Mesenteric fat pad (tissue), 1 donor: ENCODE data around the gene ASB2. TPM values are rescaled to one million over a fixed set of nuclear protein-coding genes. Genes with fewer than 3 reads are reported as not detected.

ENCODE experiments used
- DNase-seq: peaks from one replicate; pipeline ENCODE4 v3.0.0-alpha.2; 2020; ENCODE audit warnings: low spot score
- long read RNA-seq: library from polyadenylated mRNA; unstranded; transcript quantifications from one replicate; pipeline ENCODE4 v2.0.0, GENCODE V29; 2020
- total RNA-seq: library from RNA; stranded (reverse); fragmentation: NEBNext Ultra II Directional; extraction: Animal tissue kit (Norgen Biotek cat#: 25700); gene quantifications from one replicate; pipeline ENCODE4 v1.2.1, GENCODE V29; 2021
- donor health status: DM: yes; HTN: yes; CAD: no.

Gene ASB2, protein sequence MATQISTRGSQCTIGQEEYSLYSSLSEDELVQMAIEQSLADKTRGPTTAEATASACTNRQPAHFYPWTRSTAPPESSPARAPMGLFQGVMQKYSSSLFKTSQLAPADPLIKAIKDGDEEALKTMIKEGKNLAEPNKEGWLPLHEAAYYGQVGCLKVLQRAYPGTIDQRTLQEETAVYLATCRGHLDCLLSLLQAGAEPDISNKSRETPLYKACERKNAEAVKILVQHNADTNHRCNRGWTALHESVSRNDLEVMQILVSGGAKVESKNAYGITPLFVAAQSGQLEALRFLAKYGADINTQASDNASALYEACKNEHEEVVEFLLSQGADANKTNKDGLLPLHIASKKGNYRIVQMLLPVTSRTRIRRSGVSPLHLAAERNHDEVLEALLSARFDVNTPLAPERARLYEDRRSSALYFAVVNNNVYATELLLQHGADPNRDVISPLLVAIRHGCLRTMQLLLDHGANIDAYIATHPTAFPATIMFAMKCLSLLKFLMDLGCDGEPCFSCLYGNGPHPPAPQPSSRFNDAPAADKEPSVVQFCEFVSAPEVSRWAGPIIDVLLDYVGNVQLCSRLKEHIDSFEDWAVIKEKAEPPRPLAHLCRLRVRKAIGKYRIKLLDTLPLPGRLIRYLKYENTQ
- 1.2 TPM for total RNA-seq
- long read RNA-seq, partial matches to known transcripts: 1 of 5 reads
- long read RNA-seq, other reads (novel, unspliced or antisense): 0 of 5 reads

DNA sequence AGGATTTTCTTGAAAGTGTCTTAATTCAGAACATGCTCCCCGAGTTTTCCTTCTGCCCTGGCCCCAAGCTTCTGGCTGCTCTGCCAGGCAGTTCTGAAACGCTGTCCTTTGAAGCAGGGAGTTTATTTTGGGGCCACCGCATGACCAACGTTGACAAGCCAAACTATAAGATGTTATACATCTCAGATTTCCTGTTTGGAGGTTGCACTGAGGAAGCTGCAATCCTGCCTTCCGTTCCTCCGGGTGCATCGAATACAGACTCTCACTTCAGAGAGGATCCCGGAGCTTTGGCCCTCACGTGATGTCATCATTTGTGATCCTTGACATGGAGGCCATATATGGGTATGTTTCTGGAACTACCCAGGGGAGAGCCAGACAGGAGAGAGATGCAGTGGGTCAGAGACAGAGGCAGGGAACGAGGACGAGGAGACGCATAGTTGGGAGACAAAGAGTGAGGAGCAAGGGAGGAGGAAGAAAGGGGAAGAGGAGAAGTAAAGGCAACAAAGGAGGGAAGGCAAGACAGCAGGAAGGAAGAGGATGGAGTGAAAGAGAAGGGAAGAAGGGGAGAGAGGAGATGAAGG lies at the start of gene ASB2:
TSS of gene ASB2 (minus strand) at position 94 of the 581 bp plus-strand sequence. CDS start 12,031 bp downstream, outside the sequence.
- no peak for DNase-seq

DNA sequence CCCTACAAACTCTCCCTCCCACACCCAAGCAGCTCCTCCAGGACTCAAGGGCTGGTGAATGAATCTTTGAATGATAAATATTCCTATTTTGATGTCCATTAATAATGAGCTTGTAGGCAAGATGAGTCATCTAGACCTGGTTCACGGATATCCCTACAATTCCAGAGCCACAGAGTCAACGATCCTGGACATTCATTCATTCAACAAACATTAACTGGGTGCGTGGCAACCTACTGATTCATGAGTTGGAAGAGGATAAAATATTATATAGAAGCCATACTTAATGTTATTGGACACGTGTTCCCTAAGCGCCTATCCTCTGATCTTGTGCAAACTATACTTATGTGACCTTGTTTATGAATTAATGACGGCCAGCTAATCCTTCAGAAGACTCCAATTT lies 49.4 kb upstream of the ASB2 start:
- no peak for DNase-seq

DNA sequence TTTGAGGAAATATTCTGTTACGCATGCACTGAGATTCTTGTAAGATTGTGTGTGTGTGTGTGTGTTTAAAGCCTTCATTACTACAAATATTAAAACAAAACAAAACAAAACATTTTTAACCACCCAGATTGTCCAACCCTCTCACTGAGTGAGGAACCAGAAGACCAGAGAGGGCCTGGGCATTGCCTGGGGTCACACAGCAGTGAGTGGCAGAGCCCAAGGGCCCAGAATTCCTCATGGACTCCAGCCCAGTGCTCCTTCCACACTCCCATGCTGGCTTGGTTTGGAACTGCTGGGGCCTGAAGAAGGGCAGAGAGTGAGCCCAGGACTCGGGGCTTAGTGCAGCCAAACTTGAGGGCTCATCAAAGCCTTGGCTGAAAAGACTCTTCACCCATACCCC lies 48.2 kb upstream of the ASB2 start:
- no peak for DNase-seq

DNA sequence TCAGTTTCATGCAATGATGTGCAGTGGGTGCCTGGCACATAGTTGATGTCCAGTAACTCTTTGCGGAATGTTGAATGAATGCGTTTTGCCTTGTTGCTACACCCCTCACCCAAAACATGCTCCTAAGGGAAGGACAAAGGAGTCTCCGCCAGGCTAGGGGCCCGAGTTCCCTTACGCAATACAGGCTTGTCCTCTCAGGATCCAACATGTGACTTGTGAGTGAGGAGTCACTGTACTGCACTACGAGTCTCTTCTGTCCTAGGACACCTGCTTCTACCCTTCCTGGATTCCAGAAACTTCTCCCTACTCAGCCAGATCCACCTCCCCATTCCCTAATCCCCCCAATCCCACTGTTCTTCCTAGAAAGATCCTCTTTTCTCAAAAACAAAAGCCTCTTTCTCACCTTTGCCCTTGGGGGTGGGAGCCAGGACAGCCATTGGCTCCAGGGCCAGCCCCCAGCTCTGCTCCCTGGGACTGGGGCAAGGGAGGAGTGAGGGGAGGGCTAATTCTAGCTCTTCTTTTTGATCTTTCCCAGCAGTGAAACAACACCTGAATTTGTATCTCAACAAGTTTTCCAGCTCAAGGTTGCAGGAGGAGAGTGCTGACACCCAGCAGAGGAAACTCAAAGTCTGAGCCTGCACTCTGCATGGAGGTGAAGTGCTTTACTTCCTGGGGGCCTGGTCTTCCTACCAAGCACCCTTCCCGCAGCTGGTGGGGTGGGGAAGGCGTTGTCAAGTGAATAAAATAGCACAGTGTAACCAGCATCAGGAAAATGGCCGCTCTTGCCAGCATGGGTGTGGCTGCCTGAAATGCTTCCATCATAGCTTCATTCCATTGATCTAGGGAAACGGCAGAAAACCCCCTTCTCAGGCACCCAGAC lies 46.4 kb upstream of the ASB2 start:
- no peak for DNase-seq

DNA sequence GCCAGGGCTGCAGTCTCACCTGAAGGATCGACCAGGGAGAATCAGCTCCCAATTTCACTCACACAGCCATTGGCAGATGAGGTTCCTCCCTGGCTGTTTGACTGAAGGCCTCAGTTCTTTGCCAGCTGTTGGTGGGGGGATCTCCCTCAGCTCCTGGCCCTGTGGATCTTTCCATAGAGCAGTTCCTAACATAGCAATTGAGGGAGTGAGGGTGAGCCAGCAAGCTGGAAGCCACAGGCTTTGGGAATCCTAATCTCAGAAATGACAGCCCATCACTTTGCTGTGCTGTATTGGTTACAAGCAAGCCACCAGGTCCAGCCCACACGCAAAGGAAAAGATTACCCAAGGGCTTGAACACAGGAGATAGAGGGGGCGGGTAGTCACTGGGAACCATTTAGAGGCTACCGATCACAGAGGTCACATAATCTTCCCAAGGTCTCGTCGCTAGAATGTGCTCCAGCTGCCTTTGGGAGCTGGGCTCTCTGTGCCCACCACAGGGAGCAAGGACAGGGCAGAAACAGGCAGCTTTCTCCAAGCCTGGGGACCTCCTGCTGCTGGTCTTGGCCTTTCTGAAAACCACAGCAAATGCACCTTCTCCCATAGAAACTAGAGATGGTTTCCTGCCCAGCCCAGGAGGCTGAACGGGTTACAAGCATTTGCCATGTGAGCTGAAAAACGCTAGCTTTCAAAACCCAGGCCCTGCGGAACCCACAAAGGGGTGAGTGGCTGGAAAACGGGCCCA lies 45.2 kb upstream of the ASB2 start:
- no peak for DNase-seq

DNA sequence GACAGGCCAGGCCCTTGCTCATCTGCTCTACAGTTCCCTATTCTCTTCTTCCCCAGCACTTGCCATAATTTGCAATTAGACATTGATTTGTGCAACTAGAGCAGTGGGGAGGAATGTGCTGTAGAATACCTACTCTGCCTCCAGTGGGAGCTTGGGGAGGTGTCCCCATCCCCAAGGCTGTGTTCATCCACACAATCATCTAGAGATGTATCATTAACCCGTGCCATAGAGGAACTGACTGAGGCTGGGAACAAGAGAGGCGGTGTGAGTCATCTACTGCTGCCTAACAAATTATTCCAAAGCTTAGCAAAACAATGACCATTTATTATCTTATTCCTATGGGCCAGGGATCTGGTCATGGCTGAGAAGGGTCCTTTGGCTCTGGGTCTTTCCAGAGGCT lies 44.6 kb upstream of the ASB2 start:
- no peak for DNase-seq

DNA sequence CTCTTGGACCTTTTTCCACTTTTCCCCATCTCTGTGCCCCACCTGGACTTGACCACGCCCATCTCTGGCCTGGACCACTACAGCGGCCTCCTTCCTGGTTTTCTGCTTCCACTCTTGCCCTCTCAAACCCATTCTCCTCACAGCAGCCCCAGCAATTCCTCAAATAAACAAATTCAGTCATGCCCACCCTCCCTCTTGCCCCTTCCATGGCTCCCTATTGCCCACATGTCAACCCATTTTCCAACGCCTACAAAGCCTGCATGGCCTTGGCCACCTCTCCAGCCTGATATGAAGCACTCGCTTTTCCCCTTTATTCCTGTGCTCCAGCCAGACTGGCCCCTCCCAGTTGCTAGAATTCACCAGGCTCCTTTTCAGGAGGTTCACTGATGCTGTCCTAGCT lies 43.9 kb upstream of the ASB2 start:
- no peak for DNase-seq

DNA sequence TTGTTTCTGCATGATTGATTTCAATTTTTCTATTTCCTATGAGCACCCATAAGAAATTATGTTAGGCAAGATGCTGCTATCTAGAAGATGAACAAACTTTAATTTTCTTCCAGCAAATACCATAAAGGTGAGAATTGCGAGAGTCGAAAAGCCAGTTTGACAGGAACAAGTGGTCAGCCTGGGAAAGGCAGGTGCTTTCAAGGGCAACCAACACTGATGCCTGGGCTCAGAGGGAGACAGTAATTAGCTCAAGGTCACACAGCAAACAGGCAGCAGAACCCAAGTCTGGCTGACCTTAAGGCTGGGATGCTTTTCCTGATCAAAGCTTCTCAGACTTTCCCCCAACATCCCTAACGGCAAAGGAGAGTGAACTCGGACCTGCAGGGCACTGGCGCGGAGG lies 43.0 kb upstream of the ASB2 start:
- no peak for DNase-seq

DNA sequence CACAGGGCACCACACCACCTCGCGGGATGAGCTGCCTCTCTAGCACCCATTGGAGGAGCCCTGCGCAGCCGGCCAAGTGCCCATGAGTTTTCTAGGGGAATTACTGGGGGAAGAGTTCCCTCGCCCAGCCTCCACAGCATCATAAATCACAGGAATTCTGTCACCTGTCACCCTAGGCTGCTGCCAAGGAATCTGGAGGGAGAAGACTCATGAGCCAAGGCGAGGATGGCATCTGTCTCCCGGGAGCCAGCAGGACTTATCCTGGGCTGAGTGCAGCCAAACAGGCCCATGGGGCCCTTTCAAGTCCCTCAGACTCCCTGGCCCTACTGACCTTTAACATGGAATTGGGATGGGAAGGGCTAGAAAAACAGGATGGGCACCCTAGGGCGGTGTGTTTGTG lies 41.9 kb upstream of the ASB2 start:
- DNase-seq: no peak

DNA sequence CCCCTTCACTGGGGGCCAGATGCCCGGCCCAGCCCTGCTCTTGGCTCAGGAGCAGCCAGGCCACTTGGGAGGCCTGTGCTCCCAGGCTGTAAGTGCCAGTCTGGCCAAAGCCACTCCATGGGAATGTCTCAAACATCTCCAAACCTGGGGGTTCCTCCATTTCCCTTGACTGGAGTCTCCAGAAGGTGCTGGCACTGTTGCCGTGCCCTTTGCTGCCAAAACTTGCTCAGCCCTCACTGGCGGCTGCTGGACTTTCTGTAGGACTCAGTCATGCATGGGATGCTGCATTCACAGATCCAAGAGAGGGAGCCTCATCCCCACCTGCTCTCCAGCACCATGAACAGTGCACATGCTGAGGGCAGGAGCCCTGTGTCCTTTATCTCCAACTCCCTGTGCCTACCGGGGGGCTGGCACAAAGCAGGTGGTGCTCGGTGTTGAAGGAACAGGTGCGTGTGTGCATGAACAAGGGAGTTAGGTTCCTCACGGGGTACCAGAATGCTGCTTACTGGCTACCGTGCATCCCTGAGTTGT lies 40.1 kb upstream of the ASB2 start:
- DNase-seq: no peak

DNA sequence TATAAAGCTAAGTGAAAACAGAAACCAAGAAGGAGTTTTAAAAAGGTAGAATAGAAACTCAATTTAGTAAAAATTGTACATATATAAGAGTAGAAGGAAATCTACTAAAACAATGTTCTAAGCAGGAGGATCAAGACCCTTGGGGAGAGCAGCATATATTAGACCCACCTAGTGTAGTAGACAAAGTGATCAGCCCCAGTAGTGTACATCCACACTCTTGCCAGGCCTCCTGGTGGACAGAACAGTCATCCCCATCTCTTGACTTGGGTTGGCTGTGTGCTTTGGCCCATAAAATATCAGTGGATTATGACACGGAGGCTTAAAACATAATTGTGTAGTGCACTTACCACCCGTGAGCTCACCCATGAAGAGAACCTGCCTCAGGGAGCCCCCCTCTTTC lies 38.9 kb upstream of the ASB2 start:
- no peak for DNase-seq

DNA sequence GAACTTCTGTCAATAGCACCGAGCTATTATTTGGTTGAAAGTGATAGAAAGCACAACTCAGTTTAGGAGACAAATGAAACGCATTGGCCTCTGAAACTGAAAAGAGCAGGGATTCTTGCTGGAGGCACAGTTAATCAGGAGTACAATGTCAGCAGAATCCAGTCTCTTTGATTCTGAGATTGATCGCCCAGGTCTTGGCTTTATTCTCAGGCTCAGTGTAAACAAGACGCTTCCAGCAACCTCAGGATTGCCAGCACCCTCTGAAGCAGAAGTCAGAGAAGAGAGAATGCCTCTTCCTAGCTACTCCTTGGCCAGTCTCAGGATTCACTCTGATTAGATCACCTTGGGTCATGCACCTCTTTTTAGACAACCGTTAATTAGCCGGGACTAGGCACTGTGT lies 38.0 kb upstream of the ASB2 start:
- DNase-seq: no peak

DNA sequence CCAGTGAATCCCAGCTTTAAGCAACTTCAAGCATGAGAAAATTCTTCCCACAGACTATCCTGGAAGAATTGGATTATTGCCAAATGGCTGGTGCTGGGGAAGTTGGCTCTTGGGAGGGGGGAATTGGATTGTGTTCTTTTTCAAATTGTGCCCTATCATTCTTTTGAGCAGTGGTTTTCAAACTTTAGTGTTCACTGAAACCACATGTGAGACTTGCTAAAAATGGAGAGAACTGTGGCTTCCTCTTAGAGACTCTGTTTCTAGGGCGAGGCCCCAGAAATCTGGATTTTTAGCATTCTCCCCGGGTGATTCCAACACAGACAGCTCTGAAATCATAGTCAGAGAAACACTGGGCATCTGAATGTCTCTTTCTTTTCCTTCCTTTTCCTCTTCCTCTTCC lies 35.4 kb upstream of the ASB2 start:
- DNase-seq: no peak

DNA sequence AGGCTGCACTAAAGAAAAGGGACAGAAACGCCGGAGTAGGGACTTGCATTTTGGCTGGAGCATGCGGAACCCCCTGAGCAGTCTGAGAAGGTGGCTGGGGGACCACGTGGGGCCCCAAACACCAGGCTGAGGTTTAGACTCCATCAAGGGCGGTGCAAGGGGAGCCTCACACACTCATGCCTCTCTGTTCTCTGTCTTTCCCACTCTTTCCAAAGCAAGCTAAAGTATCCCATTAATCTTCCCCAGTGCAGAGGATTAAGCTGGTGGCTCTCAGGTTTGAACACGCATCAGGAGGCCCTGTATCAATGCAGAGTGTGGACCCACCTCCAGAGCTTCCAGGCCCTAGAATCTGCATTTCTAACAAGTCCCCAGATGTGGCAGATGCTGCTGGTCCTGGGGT lies 34.3 kb upstream of the ASB2 start:
- DNase-seq: no peak

DNA sequence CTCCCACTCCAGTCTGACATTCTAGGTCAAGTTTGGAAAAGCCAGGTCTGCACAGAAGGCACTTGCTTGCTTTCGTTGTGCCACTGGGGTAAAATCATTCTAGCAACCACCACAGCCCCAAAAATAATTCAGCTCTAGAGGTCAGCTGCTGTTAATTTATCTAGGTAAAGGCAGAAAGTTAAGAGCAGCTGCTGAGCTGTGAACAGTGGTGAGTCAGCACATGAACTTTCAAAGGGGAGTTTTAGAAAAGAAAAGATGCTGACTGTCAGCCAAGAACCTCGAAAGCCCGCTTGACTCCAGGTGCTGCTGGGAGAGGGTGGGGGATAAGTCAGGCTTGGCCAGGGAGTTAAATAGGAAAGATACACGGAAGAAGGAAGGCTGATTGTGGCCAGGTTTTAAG lies 33.4 kb upstream of the ASB2 start:
- no peak for DNase-seq

DNA sequence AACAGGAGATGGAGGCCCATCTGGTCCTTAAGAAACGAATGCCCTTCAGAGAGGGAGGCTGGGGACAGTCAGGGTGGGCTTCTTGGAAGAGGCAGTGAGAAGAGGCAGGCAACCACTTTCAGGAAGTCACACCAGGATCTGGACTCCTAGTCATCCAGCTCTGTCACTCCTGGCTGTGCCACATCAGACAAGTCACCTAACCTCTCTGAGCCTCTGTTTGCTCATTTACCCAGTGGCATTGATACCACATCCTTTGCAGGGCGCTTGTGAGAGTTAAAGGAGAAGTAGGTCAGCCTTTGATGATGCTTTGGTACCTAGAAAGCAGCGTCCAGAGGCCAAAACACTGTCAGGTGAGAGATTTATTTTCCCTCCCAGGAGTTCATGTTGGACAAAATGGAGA lies 31.9 kb upstream of the ASB2 start:
- DNase-seq: no peak

DNA sequence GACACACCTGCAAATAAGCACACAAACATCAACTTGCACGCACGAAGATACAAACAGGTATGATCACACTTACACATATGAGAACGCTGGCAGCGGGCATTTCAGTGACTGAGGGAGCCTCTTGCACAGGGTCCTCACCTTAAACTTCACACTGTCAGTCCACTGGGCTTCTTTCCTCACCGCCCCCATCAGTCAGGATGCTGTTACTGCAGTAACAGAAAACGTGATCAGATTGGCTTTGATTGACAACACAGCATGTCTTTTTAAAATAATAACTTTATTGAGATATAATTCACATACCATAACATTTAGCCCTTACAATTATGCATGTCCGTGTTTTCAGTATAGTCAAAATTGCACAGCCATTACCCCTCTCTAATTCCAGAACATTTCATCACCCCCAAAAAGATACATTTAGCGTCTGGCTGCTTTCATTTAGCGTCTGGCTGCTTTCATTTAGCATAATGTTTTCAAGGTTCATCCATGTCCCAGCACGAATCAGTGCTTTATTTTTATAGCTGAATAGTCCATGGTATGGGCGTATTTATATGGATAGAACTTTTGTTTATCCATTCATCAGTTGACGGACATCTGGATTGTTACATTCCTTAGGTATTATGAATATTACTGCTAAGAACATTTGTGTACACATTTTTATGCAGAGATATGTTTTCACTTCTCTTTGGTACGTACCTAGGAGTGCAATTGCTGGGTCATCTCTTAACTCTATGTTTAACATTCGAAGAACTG lies 29.1 kb upstream of the ASB2 start:
- no peak for DNase-seq

DNA sequence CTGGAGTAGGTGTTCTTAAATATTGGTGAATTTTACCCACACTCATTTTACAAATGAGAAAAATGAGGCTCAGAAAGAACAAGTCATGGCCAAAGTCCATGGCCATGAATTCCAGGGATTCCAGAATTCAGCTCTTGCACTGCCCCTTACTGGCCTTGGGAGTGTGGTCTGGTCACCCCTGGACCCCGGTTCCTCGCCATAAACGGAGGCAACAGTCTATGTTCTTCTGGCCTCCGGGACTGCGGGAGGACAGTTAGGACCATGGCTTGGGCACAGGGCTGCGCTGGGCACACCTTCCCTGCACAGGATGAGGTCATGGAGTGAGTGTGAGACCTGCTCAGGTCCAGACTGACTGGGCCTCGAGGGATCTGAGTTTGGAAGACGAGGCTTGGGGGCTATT lies 27.6 kb upstream of the ASB2 start:
- no peak for DNase-seq

DNA sequence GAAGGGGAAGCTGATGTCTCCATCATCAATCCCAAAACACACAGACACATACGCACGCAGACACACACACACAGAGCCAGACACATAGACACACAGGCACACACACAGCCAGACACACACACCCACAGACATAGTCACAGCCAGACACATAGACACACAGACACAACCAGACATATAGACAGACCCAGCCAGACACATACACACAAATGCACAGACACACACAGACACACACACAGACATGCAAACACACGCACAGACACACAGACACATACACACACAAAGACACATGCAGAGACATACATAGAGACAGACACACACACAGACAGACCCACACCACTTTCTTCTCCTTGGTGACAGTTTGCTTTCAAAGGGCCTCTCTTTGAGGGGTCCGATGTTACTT lies 27.0 kb upstream of the ASB2 start:
- DNase-seq: no peak
